Skeletal muscle satellite cell (primary cell): Measurements from ENCODE around the gene CDC42BPB.
A peak's percentile ranks its signal among the peaks of the same experiment; 100 is the strongest.
"Not testable (repeated sequence)": the region's sequence is repeated elsewhere in the genome, so short reads cannot be mapped to it uniquely, and the experiment has no call there.

Experiments used
- H3K27me3 ChIP-seq: 2 replicates; pipeline ENCODE4 v1.7.0; 2013; ENCODE audit warnings: low read length; ENCODE audit not compliant: control insufficient read depth, insufficient read depth
- H3K36me3 ChIP-seq: 2 replicates; pipeline ENCODE4 v1.7.0; 2013; ENCODE audit warnings: mild to moderate bottlenecking, control low read depth, low read length; ENCODE audit not compliant: insufficient read depth
- H3K4me1 ChIP-seq: 2 replicates; pipeline ENCODE4 v1.7.0; 2013; ENCODE audit warnings: low read length; ENCODE audit not compliant: control insufficient read depth, insufficient read depth
- H3K4me2 ChIP-seq: 2 replicates; pipeline ENCODE4 v1.7.0; 2013; ENCODE audit warnings: mild to moderate bottlenecking, low read length
- H3K4me3 ChIP-seq: 2 replicates; pipeline ENCODE4 v1.7.0; 2013; ENCODE audit warnings: low read length
- H3K9ac ChIP-seq: 2 replicates; pipeline ENCODE4 v1.7.0; 2013; ENCODE audit warnings: mild to moderate bottlenecking, low read depth, low read length, moderate library complexity
- H3K9me3 ChIP-seq: replicated peaks from 2 replicates; pipeline ENCODE4 v1.7.0; 2013; ENCODE audit warnings: mild to moderate bottlenecking, control low read depth, low read length

CDC42BPB gene

DNA sequence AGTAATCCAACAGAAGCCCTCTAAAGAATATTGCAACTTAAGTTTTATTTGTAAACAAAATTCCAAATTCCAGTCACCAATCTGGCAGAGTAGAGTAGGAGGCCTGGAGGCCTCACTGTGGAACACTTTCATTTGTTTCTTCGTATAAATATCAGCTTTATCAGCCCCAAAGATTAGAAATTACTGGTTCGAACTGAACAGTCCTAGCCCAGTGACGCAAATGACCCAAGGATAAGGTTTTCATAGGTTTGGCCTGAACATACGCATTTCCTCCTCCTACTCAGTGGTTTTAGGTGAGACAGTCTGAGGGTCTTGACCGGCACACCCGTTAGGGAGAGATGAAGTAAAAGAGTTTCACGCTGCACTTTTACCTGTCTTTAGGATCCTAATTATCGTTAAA is 1.7 kb downstream of the CDC42BPB start:
- peak overlapping the region; percentile 76 for H3K9ac ChIP-seq
- H3K27me3 ChIP-seq: no peaks in the 10 kb centered on the region

DNA sequence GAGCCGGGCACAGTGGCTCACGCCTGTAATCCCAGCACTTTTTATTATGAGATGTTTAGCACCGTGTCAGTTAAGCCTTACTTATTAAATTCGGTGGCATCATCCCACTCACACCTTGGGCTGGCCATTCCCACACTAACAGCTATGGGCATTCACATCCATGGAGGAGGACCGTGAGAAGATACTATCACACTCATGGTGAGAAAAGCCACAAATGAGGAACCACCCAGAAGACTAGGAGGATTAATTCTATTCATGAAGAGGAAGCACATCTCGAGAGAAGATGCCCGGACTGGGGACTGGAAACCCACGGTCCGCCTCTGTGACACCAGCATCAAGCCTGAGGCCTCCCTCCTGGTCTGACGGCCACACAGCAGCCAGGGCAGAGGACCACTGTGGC is 4.9 kb downstream of the CDC42BPB start:
- H3K4me3 ChIP-seq: no peak overlapping the region
- peaks cover 14% of the 10 kb centered on the region for H3K4me1 ChIP-seq
- H3K4me2 ChIP-seq: no peak overlapping the region
- no peaks in the 10 kb centered on the region for H3K9me3 ChIP-seq
- no peak overlapping the region for H3K9ac ChIP-seq
- H3K36me3 ChIP-seq: peaks cover 4% of the 10 kb centered on the region
- H3K27me3 ChIP-seq: no peaks in the 10 kb centered on the region

More for the DNA sequence above, 1.7 kb downstream of the CDC42BPB start:
- Histone ChIP-seq H3K4me1 (peaks cover 24% of the 10 kb centered on the region), H3K9me3 (no peaks in the 10 kb centered on the region), H3K4me2 (peak overlapping the region; percentile 93), H3K36me3 (peaks cover 4% of the 10 kb centered on the region), H3K4me3 (peak overlapping the region; percentile 91)

DNA sequence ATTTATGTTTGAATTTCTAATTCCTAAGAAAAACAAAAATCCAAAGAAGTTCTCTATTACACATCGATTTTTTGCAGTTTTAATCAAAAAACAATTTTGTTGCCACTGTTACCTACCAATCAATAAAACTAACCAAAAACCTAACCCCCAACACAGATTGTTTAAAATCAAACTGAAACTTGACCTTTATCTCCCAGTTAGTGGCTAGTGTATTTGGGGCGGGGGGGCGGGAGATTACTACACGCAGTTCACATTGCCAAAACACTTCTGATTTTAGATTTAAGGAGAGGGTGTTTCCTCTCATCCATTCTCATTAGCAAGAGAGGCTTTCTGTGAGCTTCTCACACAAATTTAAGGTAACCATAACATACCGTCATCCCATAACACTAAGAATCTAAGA is 6.4 kb downstream of the CDC42BPB start:
- peaks cover 4% of the 10 kb centered on the region for H3K36me3 ChIP-seq
- no peaks in the 10 kb centered on the region for H3K9me3 ChIP-seq
- H3K4me1 ChIP-seq: peaks cover 14% of the 10 kb centered on the region
- H3K27me3 ChIP-seq: no peaks in the 10 kb centered on the region
- no peak overlapping the region for H3K4me3 ChIP-seq
- no peak overlapping the region for H3K4me2 ChIP-seq
- no peak overlapping the region for H3K9ac ChIP-seq

DNA sequence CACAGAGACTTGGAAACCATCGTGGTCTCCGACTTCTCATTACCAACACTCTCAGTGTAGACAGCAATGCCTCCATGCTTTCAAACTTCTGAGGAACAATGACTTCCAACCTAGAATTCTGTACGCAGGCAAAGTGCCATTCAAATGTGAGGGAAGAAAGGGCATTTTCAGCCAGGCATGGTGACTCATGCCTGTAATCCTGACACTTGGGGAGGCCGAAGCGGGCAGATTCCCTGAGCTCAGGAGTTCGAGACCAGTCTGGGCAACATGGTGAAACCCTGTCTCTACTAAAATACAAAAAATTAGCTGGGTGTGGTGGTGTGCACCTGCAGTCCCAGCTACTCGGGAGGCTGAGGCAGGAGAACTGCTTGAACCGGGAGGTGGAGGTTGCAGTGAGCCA is 9.9 kb downstream of the CDC42BPB start:
- not testable (repeated sequence) for H3K4me2 ChIP-seq, H3K4me3 ChIP-seq, H3K9me3 ChIP-seq, H3K9ac ChIP-seq, H3K27me3 ChIP-seq, H3K36me3 ChIP-seq, H3K4me1 ChIP-seq

DNA sequence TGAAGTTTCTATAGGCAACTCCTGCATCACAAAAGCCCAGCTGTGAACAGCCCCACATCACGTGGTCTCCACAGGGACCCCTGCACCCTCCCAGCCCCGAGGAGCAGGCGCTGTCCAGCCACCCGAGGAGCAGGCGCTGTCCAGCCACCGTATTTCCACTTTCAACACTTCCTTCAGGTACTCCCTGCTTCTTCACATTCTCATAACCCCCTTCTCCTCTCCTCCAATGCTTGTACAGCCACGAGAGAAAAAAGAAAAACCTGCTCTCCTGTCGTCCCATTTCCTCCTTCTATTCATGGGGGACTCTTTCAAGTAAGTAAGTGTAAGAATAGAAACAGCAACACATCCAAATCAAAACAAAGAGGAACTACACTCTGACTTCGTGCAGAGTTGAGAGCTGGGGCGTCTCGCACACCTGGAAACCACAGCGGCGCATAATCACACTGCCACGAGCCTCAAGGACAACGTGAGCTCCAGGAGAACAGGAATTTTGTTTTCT is 11.9 kb downstream of the CDC42BPB start:
- Histone ChIP-seq H3K9ac (no peak overlapping the region), H3K27me3 (no peaks in the 10 kb centered on the region)

DNA sequence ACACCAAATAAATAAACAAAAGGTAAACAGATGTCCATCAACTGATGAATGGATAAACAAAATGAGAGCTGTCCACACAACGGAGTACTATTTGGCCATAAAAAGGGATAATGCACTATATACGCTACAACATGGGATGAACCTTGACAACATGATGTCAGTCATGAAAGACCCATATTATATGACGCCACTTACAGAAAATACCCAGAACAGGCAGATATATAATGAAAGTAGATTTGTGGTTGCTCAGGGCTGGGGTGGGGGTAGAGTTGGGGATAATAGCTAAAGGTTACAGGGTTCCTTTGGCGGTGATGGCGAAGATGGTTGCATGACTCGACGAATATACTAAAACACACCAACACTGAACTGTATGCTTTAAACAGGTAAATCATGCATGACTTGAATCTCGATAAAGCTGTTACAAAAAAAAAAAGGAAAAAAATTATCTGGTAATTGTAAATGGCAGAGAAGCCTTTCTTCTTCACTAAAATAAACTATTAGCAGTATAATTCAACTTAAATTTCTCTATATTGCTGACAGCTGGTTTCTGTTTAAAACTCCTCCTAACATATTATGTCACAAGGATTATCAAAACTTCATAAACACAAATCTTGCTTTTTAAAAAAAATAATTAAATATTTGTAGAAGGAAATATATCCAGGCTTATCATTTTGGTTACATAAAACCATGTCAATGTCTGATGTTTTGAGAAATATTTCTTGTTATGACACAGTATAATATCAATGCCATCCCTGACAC is 13.9 kb downstream of the CDC42BPB start:
- H3K27me3 ChIP-seq: no peaks in the 10 kb centered on the region
- no peak overlapping the region for H3K9ac ChIP-seq
- no peak overlapping the region for H3K4me3 ChIP-seq
- H3K9me3 ChIP-seq: no peaks in the 10 kb centered on the region
- peaks cover 18% of the 10 kb centered on the region for H3K36me3 ChIP-seq
- H3K4me1 ChIP-seq: no peaks in the 10 kb centered on the region
- H3K4me2 ChIP-seq: no peak overlapping the region

More for the DNA sequence above, 11.9 kb downstream of the CDC42BPB start:
- no peaks in the 10 kb centered on the region for H3K4me1 ChIP-seq
- H3K9me3 ChIP-seq: no peaks in the 10 kb centered on the region
- H3K4me2 ChIP-seq: no peak overlapping the region
- no peak overlapping the region for H3K4me3 ChIP-seq
- peaks cover 18% of the 10 kb centered on the region for H3K36me3 ChIP-seq

DNA sequence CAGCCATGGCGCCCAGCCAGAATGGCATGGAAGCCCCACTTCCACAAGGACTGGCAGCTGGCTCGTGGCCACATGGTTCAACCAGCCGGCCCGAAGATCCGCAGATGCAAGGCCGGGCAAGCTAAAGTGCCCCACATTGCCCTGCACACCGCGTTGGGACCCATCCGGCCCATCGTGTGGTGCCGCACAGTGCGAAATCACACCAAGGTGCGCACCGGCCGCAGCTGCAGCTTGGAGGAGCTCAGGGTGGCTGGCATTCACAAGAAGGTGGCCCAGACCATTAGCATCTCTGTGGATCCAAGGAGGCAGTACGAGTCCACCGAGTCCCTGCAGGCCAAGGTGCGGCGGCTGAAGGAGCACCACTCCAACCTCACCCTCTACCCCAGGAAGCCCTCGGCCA is 15.9 kb downstream of the CDC42BPB start:
- H3K36me3 ChIP-seq: peaks cover 18% of the 10 kb centered on the region
- no peaks in the 10 kb centered on the region for H3K27me3 ChIP-seq
- H3K4me3 ChIP-seq: no peak overlapping the region
- H3K4me2 ChIP-seq: no peak overlapping the region
- no peak overlapping the region for H3K9ac ChIP-seq
- H3K4me1 ChIP-seq: no peaks in the 10 kb centered on the region
- no peaks in the 10 kb centered on the region for H3K9me3 ChIP-seq

DNA sequence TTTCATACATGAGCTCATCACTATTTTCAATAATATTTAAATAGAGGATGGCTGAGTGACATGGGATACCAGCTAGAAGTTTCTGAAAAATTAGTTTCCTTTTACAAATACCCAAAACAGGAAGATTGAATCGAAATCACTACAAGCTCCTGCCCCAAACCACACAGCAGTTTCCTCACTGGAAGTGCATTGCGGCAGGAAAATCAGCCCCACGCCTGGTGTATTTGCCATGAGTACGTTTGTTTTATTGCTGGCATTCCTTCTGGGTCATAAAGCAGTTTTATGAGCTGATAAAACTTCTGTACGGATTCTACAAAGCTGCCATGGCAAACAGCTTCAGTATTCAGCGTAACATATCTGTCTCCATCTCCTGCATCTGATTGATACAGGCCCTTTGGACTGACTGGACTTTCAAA is 23.7 kb downstream of the CDC42BPB start:
- H3K4me1 ChIP-seq: peaks cover 12% of the 10 kb centered on the region
- no peaks in the 10 kb centered on the region for H3K36me3 ChIP-seq
- no peaks in the 10 kb centered on the region for H3K27me3 ChIP-seq
- H3K9me3 ChIP-seq: no peaks in the 10 kb centered on the region
- H3K4me3 ChIP-seq: no peak overlapping the region
- no peak overlapping the region for H3K4me2 ChIP-seq
- H3K9ac ChIP-seq: no peak overlapping the region

DNA sequence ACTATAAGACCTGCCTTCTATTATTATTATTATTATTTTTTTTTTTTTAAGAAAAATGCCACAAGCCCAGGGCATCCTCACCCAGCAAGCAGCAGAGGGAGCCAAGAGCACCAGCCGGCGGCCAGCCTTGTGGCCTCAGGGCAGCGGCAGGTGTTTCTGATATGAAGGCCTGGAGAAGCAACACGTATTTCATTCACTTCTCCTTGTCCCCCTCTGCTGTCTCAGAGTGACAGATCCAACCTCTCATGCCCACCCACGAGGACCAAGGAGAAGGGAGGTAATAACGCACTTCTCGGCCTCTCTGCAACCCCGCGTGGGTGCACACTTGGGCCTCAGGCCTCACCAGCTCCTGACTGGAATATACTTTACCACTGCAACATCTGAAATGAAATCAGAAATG is 25.4 kb downstream of the CDC42BPB start:
- H3K4me3 ChIP-seq: no peak overlapping the region
- no peak overlapping the region for H3K4me2 ChIP-seq
- H3K4me1 ChIP-seq: peaks cover 12% of the 10 kb centered on the region
- H3K27me3 ChIP-seq: no peaks in the 10 kb centered on the region
- no peaks in the 10 kb centered on the region for H3K9me3 ChIP-seq
- H3K36me3 ChIP-seq: no peaks in the 10 kb centered on the region
- H3K9ac ChIP-seq: no peak overlapping the region

DNA sequence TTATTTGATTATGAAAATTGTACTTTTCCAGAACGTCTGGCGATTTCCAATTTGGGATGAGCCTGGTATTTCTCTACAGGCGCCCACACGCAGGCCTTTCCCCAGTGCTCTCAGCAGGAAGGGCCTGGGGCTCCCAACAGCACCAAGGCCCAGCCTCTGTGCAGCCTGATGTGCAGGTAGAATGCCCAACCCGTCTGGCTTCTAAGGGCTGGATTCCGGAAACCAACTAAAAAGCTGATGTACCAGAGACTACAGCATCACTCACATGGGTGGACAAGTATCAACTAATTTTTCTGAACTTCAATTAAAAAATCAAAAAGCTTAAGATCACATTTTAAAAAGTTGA is 25.8 kb downstream of the CDC42BPB start:
- Histone ChIP-seq H3K9me3 (no peaks in the 10 kb centered on the region), H3K4me3 (no peak overlapping the region), H3K4me2 (no peak overlapping the region), H3K4me1 (peaks cover 12% of the 10 kb centered on the region), H3K36me3 (no peaks in the 10 kb centered on the region), H3K9ac (no peak overlapping the region), H3K27me3 (no peaks in the 10 kb centered on the region)

DNA sequence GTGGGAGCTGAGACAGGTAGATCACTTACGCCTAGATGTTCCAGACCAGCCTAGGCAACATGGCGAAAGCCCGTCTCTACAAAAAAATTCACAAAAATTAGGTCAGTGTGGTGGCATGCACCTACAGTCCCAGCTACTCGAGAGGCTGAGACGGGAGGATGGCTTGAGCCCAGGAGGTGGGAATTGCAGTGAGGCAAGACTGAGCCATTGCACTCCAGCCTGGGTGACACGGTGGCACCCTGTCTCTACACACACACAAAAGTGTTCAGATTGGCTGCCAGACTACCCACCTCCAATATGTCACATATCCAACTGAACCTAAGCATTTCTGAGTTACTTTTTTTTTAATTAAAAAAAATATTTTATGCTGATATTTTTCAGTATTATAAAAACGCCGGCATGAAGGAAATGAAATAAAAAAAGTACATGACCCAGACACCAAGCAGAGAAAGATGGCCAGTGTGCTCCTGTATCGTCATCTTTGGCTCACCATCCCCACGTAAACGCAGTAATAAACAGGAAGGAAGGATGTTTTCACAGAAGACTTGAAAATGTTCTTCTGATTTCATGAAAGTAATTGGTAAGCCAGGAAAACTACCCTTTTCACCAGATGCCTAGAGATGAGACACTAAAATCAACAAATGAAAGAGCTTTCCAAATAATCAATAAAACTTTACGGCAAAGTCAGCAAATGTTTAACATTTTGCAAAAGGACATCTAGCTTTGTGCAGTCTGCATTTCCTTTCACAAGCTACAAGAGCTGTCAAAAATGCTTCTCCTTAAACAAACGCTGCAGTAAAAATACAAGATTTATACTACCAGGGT is 26.4 kb downstream of the CDC42BPB start:
- Histone ChIP-seq H3K4me2 (no peak overlapping the region), H3K36me3 (no peaks in the 10 kb centered on the region), H3K27me3 (no peaks in the 10 kb centered on the region), H3K9me3 (no peaks in the 10 kb centered on the region), H3K4me3 (no peak overlapping the region), H3K9ac (no peak overlapping the region), H3K4me1 (peaks cover 12% of the 10 kb centered on the region)
